SHP77 treated with DMSO at 0.1 percent for 48 hours (cell line): ENCODE data around the gene FAM120C.

Experiments
- DNase-seq: peaks from one replicate; lab custom pipeline; 2025; lab: John Stamatoyannopoulos, UW

Gene FAM120C, protein sequence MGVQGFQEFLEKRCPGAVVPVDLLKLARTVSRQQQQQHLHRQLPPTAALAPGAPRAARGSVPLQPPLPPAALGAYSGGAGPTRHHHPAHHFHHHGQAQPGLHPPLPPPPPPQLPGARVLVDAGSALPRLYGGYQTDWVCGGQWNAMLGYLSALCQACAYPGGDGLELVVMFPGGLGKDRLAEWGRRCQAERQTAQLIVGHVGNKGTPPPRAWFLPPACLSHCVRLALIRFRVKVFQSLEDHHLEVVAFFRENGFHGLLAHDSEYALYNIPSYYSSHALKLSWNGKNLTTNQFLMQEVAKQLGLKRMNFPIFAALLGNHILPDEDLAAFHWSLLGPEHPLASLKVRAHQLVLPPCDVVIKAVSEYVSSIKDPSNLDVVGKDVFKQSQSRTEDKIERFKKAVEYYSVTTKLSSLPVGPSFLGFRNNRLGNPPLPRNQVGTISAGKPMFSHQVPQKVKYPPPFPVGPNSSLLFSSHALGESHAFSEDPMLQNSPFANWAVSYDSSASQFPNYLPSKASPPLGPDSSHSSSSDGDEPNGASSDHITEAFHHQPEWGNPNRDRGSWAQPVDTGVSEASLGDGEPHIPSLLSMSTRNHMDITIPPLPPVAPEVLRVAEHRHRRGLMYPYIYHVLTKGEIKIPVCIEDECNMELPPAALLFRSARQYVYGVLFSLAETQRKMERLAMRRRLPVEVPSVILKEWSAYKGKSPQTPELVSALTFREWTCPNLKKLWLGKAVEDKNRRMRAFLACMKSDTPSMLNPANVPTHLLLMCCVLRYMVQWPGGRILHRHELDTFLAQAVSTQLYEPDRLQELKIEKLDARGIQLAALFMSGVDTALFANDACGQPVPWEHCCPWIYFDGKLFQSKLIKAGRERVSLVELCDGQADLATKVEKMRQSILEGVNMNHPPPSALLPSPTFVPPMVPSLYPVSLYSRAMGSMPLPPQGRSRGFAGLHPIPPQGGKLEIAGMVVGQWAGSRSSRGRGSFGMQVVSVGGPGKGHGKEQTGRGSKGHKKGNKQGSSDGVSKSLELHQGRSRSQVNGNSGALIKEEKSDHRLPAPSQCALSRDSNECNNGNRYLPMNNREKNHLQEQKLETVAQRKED

DNA sequence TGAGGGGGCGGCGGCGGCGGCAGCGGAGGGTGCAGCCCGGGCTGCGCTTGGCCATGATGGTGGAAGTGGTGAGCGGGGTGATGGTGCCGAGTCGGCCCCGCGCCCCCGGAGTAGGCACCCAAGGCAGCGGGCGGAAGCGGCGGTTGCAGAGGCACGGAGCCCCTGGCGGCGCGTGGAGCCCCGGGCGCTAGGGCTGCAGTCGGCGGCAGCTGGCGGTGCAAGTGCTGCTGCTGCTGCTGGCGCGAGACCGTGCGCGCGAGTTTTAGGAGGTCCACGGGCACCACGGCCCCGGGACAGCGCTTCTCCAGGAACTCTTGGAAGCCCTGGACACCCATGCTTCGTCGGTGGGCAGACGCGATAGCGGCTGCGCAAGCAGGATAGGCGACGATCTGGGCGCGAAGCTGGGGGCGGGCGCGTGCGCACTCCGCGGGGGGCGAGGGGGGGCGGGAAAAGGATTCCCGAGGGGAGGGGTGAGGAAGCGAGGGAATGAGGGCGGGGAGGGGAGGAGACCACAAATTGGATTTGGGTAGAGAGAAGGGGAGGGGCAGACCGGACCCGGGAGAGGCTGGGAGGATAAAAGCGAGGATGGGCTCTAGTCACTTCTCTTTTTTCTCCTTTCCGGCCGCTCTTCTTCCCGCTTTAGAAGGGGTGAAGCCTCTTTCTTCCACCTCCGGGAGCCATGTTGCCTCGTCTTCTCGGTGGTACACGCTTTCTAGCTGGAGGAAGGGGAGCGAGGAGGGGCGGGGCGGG, at the start of gene FAM120C:
Gene FAM120C, minus strand, starts transcription at position 391 of the 750 bp plus-strand sequence. Its CDS starts 56 bp downstream, at position 335.
- peak; percentile 98 for DNase-seq

DNA sequence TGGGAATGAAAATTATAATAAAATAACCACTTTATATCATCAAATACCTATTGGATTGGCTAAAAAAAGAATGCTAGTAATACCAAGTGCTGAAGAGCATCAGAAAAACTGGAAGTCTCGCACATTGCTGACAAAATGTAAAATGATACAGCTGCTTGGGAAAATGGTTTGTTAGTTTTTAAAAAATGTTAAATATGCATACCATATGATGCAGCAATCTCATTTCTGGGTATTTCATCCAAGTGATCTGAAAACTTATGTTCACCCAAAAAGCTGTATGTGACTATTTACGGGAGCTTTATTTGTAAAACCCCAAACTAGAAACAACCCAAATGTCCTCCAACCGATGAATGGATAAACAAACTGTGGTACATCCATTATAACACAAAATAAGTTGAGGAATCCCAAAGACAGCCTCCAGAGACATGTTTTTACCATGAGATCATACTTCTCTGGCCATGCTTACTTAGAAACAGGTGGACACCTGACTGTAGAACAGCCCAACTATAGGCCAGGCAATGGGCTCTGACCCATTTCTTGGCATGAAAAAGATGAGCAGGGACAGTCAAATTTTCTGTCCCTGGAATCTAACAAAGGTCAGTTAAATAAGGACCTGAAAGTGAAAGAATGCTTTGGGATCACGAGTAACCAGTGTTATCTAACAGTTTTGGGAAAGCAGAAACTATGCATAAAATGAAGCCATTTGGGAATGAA, 47.5 kb upstream of the FAM120C start:
- DNase-seq = no peak

- no peak for DNase-seq
Observed at GRCh38 chrX:54223581-54223980, 40.5 kb upstream of the FAM120C start.

GRCh38 chrX:54213603-54214002, 30.5 kb upstream of the FAM120C start:
- no peak for DNase-seq

GRCh38 chrX:54208531-54208930, 25.5 kb upstream of the FAM120C start:
- DNase-seq = no peak

GRCh38 chrX:54198262-54198661, 15.2 kb upstream of the FAM120C start:
- DNase-seq = no peak

GRCh38 chrX:54194982-54195588, 12.0 kb upstream of the FAM120C start:
- no peak for DNase-seq

DNA sequence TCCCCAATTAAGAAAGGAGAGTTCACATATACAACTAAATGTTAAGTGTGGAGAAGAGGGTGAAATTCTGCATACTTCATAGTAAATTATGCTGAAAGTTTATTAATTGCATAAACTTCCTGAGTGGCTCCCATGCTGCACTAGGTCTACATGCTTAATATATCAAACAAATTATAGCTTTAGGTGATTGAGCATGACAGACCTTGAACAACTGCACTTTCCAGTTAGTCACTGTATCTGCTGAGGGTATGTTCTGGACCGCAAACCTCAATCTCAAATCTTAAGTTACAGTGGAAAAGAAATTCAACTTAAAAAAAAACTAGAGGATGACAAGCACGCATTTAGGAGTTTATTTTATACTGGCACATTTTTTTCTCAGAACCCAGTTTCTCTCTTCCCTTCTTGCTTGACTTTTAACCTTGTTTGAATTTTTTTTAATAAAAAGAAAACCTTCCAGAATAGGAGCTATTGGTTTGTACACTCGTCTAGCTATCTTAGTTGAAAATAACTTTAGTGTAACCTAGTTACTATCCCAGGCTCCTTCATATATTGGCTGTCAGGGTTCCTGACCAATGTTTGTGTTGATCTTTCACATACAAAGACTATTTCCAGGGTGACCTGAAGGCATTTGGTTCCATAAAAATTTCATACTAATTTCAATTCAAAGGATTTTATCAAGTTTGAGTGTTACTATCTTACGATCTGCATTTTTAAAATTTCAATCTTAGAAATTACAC, 10.2 kb upstream of the FAM120C start:
- no peak for DNase-seq

- DNase-seq = no peak
Observed at GRCh38 chrX:54184474-54184873, 1.4 kb upstream of the FAM120C start.

GRCh38 chrX:54182194-54182863, 725 bp downstream of the FAM120C start:
- peak; percentile 38 for DNase-seq

DNA sequence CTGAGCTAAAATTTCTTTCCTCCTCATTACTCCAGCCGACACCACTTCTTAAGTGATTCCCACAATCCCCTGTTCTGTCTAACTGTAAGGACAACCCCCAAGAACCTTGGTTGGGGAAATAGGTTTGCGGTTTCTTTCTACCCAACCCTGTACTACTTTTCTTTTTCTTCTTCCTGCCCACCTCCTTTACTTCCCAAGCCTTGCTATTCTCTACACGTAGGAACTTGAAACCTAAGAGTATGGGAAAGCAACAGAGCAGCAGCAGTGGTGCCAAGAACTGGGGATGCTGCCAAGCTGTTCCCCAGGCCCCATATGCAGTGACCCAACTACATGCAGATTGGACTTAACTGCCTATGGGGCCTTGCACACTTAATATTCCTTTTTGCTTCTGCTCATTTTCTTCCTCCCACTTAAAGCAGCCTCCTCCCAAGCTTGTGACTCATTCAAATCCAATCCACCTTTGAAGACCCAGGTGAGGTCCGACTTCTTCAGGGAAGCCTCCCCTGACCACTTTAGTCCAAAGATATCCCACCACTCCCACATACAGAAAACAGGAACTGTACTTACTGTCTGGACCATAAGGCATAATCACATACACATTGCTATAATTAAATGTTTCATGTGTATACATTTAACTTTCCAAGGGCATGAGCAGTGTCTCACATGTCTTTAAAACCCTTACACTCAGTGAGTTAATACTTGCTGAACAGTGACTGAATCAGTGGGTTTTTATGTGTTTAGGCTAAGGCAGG, 1.7 kb downstream of the FAM120C start:
- no peak for DNase-seq

GRCh38 chrX:54180403-54180802, 2.7 kb downstream of the FAM120C start:
- DNase-seq = no peak

- DNase-seq = no peak
Observed at GRCh38 chrX:54178100-54178940, 4.7 kb downstream of the FAM120C start.

DNA sequence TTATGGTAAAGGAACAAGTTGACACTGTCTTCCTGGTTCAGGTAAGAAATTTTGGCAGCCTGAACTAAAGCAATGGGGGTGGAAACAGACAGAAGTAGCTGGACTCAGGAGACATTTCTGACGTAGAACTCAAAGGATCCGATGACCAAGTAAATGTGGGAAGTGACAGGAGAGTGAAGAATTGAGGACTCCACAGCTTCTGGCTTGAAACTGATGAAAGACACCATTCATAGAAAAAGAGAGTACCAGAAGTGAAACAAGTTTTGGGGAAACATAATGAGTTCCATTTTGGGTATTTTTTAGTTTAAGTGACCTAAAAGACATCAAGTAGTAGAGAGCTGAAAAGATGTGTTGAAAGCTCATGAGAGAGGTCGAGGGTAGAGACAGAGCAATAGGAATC, 5.7 kb downstream of the FAM120C start:
- DNase-seq = no peak

- DNase-seq = no peak
Observed at GRCh38 chrX:54173791-54174190, 9.3 kb downstream of the FAM120C start.

DNA sequence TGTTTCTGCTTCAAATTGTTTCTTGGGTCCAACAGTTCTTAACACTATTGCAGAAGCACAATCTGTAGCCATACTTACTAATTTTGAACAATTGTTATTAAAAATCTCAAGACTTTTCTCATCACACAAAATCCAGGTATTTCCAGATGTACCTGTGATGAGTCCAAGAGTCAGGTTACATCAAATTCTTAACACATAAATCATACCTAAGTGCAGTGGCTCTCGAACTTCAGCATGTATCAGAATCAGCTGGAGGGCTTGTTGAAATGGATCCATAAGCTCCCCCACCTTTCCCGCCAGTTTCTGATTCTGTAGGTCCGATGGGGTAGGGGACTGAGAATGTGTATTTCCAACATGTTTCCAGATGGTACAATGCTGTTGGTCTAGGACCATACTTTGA, 10.6 kb downstream of the FAM120C start:
- no peak for DNase-seq

GRCh38 chrX:54171527-54172250, 11.4 kb downstream of the FAM120C start:
- DNase-seq = no peak
